SK-N-MC (cell line): ENCODE measurements around the gene CALN1.

Experiments used
- DNase-seq: peaks from one replicate; pipeline ENCODE4 v3.0.0-alpha.2; 2011; ENCODE audit warnings: low read depth, low spot score
- H3K27ac ChIP-seq: fragments of 200-600 bp; sonication (generic); 2 replicates; pipeline ENCODE4 v1.5.1; 2016; ENCODE audit warnings: mixed run types
- H3K36me3 ChIP-seq: fragments of 200-600 bp; sonication (generic); 2 replicates; pipeline ENCODE4 v1.6.1; 2017; ENCODE audit warnings: antibody characterized with exemption, low read length, mixed read lengths; ENCODE audit not compliant: insufficient read depth
- H3K4me3 ChIP-seq: fragments of 200-600 bp; sonication (generic); 2 replicates; pipeline ENCODE4 v1.5.1; 2016
- H3K9ac ChIP-seq: fragments of 200-600 bp; sonication (generic); 2 replicates; pipeline ENCODE4 v1.8.0; 2017; ENCODE audit warnings: mixed run types, mixed read lengths; ENCODE audit not compliant: insufficient read length
- H3K9me3 ChIP-seq: fragments of 200-600 bp; sonication (generic); 2 replicates; pipeline ENCODE4 v1.6.1; 2017; ENCODE audit warnings: low read depth, mild to moderate bottlenecking, antibody characterized with exemption, low read length, moderate library complexity, mixed read lengths
- EZH2 ChIP-seq: fragments of 200-600 bp; sonication (generic); IDR thresholded peaks from one replicate; pipeline ENCODE4 v1.6.1; 2017; ENCODE audit warnings: antibody characterized with exemption
- FOXP2 ChIP-seq: optimal IDR thresholded peaks from 2 replicates; pipeline ENCODE3; 2011; ENCODE audit warnings: mild to moderate bottlenecking, moderate library complexity; ENCODE audit not compliant: insufficient read depth; ENCODE audit errors: extremely low read length, control extremely low read depth
- POLR2AphosphoS5 ChIP-seq: IDR thresholded peaks from 2 replicates; pipeline ENCODE4 v1.6.1; 2012; ENCODE audit warnings: mild to moderate bottlenecking, low read depth, low read length, borderline replicate concordance

The CALN1 gene

GRCh38 chr7:71905821-71906220, 506.3 kb downstream of the CALN1 start:
- no peak for TF ChIP-seq EZH2
- no peaks in the 10 kb centered on the region for H3K9me3 ChIP-seq
- no peak overlapping the region for H3K9ac ChIP-seq
- no peaks in the 10 kb centered on the region for H3K36me3 ChIP-seq
- no peak overlapping the region for H3K27ac ChIP-seq
- no peak overlapping the region for H3K4me3 ChIP-seq
- DNase-seq: no peak

GRCh38 chr7:71904484-71904883, 507.7 kb downstream of the CALN1 start:
- no peak overlapping the region for H3K4me3 ChIP-seq
- TF ChIP-seq EZH2 (no peak), FOXP2 (no peak), POLR2AphosphoS5 (no peak)
- no peaks in the 10 kb centered on the region for H3K9me3 ChIP-seq
- H3K27ac ChIP-seq: no peak overlapping the region
- no peak for DNase-seq
- no peak overlapping the region for H3K9ac ChIP-seq
- no peaks in the 10 kb centered on the region for H3K36me3 ChIP-seq

GRCh38 chr7:71900556-71900955, 511.6 kb downstream of the CALN1 start:
- Histone ChIP-seq H3K9me3 (no peaks in the 10 kb centered on the region), H3K9ac (no peak overlapping the region), H3K27ac (no peak overlapping the region), H3K4me3 (no peak overlapping the region), H3K36me3 (no peaks in the 10 kb centered on the region)
- DNase-seq: no peak
- TF ChIP-seq FOXP2 (no peak), POLR2AphosphoS5 (no peak), EZH2 (no peak)

- no peak overlapping the region; the same call in 1 of the 2 replicates for H3K4me3 ChIP-seq
- TF ChIP-seq FOXP2 (no peak), EZH2 (no peak), POLR2AphosphoS5 (no peak)
- H3K27ac ChIP-seq: peak overlapping the region; percentile 71; the same call in 1 of the 2 replicates
- H3K36me3 ChIP-seq: no peaks in the 10 kb centered on the region
- no peaks in the 10 kb centered on the region for H3K9me3 ChIP-seq
- no peak for DNase-seq
- H3K9ac ChIP-seq: no peak overlapping the region
These were observed 515.6 kb downstream of the CALN1 start for GRCh38 chr7:71896535-71896934.

- TF ChIP-seq FOXP2 (no peak), EZH2 (no peak), POLR2AphosphoS5 (no peak)
These were observed 526.1 kb downstream of the CALN1 start for GRCh38 chr7:71886046-71886445.

GRCh38 chr7:71885487-71885886, 526.7 kb downstream of the CALN1 start:
- Histone ChIP-seq H3K9ac (no peak overlapping the region), H3K4me3 (no peak overlapping the region), H3K36me3 (no peaks in the 10 kb centered on the region), H3K27ac (no peak overlapping the region), H3K9me3 (no peaks in the 10 kb centered on the region)
- no peak for DNase-seq
- TF ChIP-seq EZH2 (no peak), POLR2AphosphoS5 (no peak), FOXP2 (no peak)

More at GRCh38 chr7:71886046-71886445, 526.1 kb downstream of the CALN1 start:
- Histone ChIP-seq H3K9ac (no peak overlapping the region), H3K9me3 (no peaks in the 10 kb centered on the region), H3K36me3 (no peaks in the 10 kb centered on the region), H3K27ac (no peak overlapping the region), H3K4me3 (no peak overlapping the region)
- no peak for DNase-seq

- H3K9ac ChIP-seq: no peak overlapping the region
- H3K36me3 ChIP-seq: no peaks in the 10 kb centered on the region
- H3K4me3 ChIP-seq: no peak overlapping the region
- H3K27ac ChIP-seq: no peak overlapping the region
- H3K9me3 ChIP-seq: no peaks in the 10 kb centered on the region
- no peak for DNase-seq
- no peak for TF ChIP-seq FOXP2
- no peak for TF ChIP-seq EZH2
- no peak for TF ChIP-seq POLR2AphosphoS5
These were observed 528.7 kb downstream of the CALN1 start for GRCh38 chr7:71883415-71883814.

GRCh38 chr7:71871446-71871845, 540.7 kb downstream of the CALN1 start:
- DNase-seq: no peak
- TF ChIP-seq FOXP2: no peak
- TF ChIP-seq POLR2AphosphoS5: no peak
- TF ChIP-seq EZH2: no peak
- Histone ChIP-seq H3K9me3 (no peaks in the 10 kb centered on the region), H3K36me3 (no peaks in the 10 kb centered on the region), H3K4me3 (no peak overlapping the region), H3K9ac (no peak overlapping the region), H3K27ac (no peak overlapping the region)

- Histone ChIP-seq H3K9me3 (no peaks in the 10 kb centered on the region), H3K27ac (no peak overlapping the region)
- DNase-seq: no peak
These were observed 541.3 kb downstream of the CALN1 start for GRCh38 chr7:71870812-71871211.

More at GRCh38 chr7:71870812-71871211, 541.3 kb downstream of the CALN1 start:
- Histone ChIP-seq H3K4me3 (no peak overlapping the region), H3K36me3 (no peaks in the 10 kb centered on the region), H3K9ac (no peak overlapping the region)
- TF ChIP-seq FOXP2: no peak
- TF ChIP-seq EZH2: no peak
- no peak for TF ChIP-seq POLR2AphosphoS5
